B cell (primary cell): ENCODE results near the gene WDR6. TPM values are rescaled to one million over a fixed set of nuclear protein-coding genes. Genes with fewer than 3 reads are reported as not detected.

ENCODE experiments used
- ATAC-seq: fragments of 200-7000 bp; cut with Tn5 transposase; one replicate; pipeline ENCODE4 v1.10.0; 2021; ENCODE audit warnings: low read depth, mild to moderate bottlenecking, moderate number of reproducible peaks, moderate library complexity
- CTCF ChIA-PET: fragments of 350-600 bp; sonication (Branson Sonifier 250); formaldehyde crosslinking; loops from one replicate; lab custom pipeline; 2021; ENCODE audit warnings: antibody characterized with exemption, inconsistent platforms; lab: Charles Lee
- POLR2A ChIA-PET: fragments of 350-600 bp; sonication (Branson Sonifier 250); formaldehyde crosslinking; loops from one replicate; lab custom pipeline; 2021; ENCODE audit warnings: antibody characterized with exemption; lab: Charles Lee
- DNase-seq: peaks from one replicate; pipeline ENCODE4 v3.0.0; 2013
- H2AFZ ChIP-seq: 2 replicates; pipeline ENCODE4 v1.6.1; 2012; ENCODE audit warnings: mild to moderate bottlenecking, low read depth, low read length; ENCODE audit not compliant: insufficient read depth, poor library complexity, severe bottlenecking
- H3K27ac ChIP-seq, 2 donors: 1 replicate in 1 of 2; 2 replicates in 1 of 2; pipeline ENCODE4 v1.5.1; 2012 to 2013; ENCODE audit warnings: low read length in 2 of 2, mild to moderate bottlenecking in 2 of 2, moderate library complexity in 1 of 2
- H3K27me3 ChIP-seq, 4 experiments: fragments of 200-600 bp in 1 of 4; sonication (generic) in 1 of 4; replicated peaks in 1 of 4; 1 replicate in 2 of 4; 2 replicates in 2 of 4; pipeline versions ENCODE4 v1.6.1 to v1.7.0; 2013 to 2016; ENCODE audit warnings: low read length in 3 of 4, mild to moderate bottlenecking in 2 of 4, mixed read lengths in 1 of 4, moderate library complexity in 1 of 4; ENCODE audit not compliant: insufficient read depth in 4 of 4, control insufficient read depth in 3 of 4; ENCODE audit errors: control extremely low read depth in 1 of 4
- H3K36me3 ChIP-seq, 2 experiments: replicated peaks in 1 of 2; 1 replicate in 1 of 2; 2 replicates in 1 of 2; pipeline versions ENCODE4 v1.6.1 to v1.7.1; 2013; ENCODE audit warnings: low read length in 1 of 2; ENCODE audit not compliant: insufficient read depth in 2 of 2, control insufficient read depth in 1 of 2; ENCODE audit errors: control extremely low read depth in 1 of 2, extremely low read depth in 1 of 2
- H3K4me1 ChIP-seq, 2 donors: fragments of 200-600 bp in 1 of 2; sonication (generic) in 1 of 2; 1 replicate in 1 of 2; 2 replicates in 1 of 2; pipeline versions ENCODE4 v1.5.1 to v1.6.1; 2013 to 2017; ENCODE audit warnings: low read length in 2 of 2; ENCODE audit not compliant: control insufficient read depth in 2 of 2, insufficient read depth in 2 of 2
- H3K4me2 ChIP-seq: replicated peaks from 2 replicates; pipeline ENCODE3; 2012; ENCODE audit warnings: mild to moderate bottlenecking, low read depth, low read length; ENCODE audit not compliant: poor library complexity, severe bottlenecking
- H3K4me3 ChIP-seq, 5 experiments: fragments of 200-600 bp in 1 of 5; sonication (generic) in 1 of 5; 1 replicate in 3 of 5; 2 replicates in 2 of 5; pipeline versions ENCODE4 v1.5.1 to v1.7.0; 2011 to 2016; ENCODE audit warnings: low read length in 4 of 5, mild to moderate bottlenecking in 4 of 5, low read depth in 2 of 5, control low read depth in 1 of 5, moderate library complexity in 1 of 5; ENCODE audit not compliant: insufficient read depth in 1 of 5; ENCODE audit errors: control extremely low read depth in 1 of 5, extremely low read depth in 1 of 5
- H3K79me2 ChIP-seq: fragments of 200-600 bp; sonication (generic); one replicate; pipeline ENCODE4 v1.6.0; 2016; ENCODE audit warnings: low read length; ENCODE audit not compliant: control insufficient read depth, insufficient read depth
- H3K9ac ChIP-seq: fragments of 200-600 bp; sonication (generic); 2 replicates; pipeline ENCODE4 v1.6.1; 2017; ENCODE audit warnings: mild to moderate bottlenecking, low read length, moderate library complexity
- H3K9me3 ChIP-seq, 3 donors: one replicate each; pipeline versions ENCODE4 v1.6.1 to v1.7.1; 2013; ENCODE audit warnings: low read length in 2 of 3; ENCODE audit not compliant: control insufficient read depth in 2 of 3, insufficient read depth in 1 of 3; ENCODE audit errors: control extremely low read depth in 1 of 3
- H4K20me1 ChIP-seq: 2 replicates; pipeline ENCODE4 v1.6.0; 2012; ENCODE audit warnings: mild to moderate bottlenecking, low read length; ENCODE audit not compliant: insufficient read depth, control insufficient read depth, poor library complexity, severe bottlenecking
- H3K27ac Mint-ChIP-seq: one replicate; pipeline ENCODE4 v1.8.0; 2021; ENCODE audit warnings: mixed read lengths
- H3K27me3 Mint-ChIP-seq: one replicate; pipeline ENCODE4 v1.8.0; 2021; ENCODE audit warnings: mixed read lengths
- H3K4me1 Mint-ChIP-seq: one replicate; pipeline ENCODE4 v1.8.0; 2021; ENCODE audit warnings: mixed read lengths
- H3K4me3 Mint-ChIP-seq: one replicate; pipeline ENCODE4 v1.8.0; 2021; ENCODE audit warnings: mixed read lengths
- H3K9me3 Mint-ChIP-seq: one replicate; pipeline ENCODE4 v1.8.0; 2022; ENCODE audit warnings: mixed read lengths; ENCODE audit not compliant: insufficient read depth
- CTCF ChIP-seq: fragments of 200-600 bp; IDR thresholded peaks from one replicate; pipeline ENCODE4 v1.8.0; 2022; ENCODE audit warnings: antibody characterized with exemption, mild to moderate bottlenecking
- EZH2 ChIP-seq: IDR thresholded peaks from 2 replicates; pipeline ENCODE4 v1.6.1; 2012; ENCODE audit warnings: borderline replicate concordance, low read depth, mild to moderate bottlenecking, moderate library complexity, low read length; ENCODE audit not compliant: insufficient read depth, poor library complexity, severe bottlenecking
- WGBS: methylation state at CpG from one replicate; pipeline ENCODE4 v1.1.5; 2013; ENCODE audit warnings: missing lambda C conversion rate; ENCODE audit not compliant: insufficient coverage; 5-methylcytosine and 5-hydroxymethylcytosine counted together
- intact Hi-C: fragments of 100-400 bp; cut with micrococcal nuclease; formaldehyde crosslinking; loops from one replicate; pipeline ENCODE4 v1.10.0; 2022
- polyA plus RNA-seq: library from polyadenylated mRNA; depleted of rRNA; stranded (reverse); fragments of >200 nt; gene quantifications from 2 replicates; pipeline ENCODE4 v1.2.3, GENCODE V29; 2012
- total RNA-seq, 2 donors: library from RNA; stranded (reverse); fragments of 120-200 nt in 1 of 2; gene quantifications; 1 replicate in 1 of 2; 2 replicates in 1 of 2; pipeline versions ENCODE4 v1.2.3 to v1.2.4, GENCODE V29; 2013 to 2022

The WDR6 gene
- total and polyA plus RNA-seq, 2 donors (not counting 1 experiment from before 2014, with no cell fraction given): 287 to 317 TPM

GRCh38 chr3:48962939-48963338 lies 44.3 kb upstream of the WDR6 start:
- Histone ChIP-seq H3K4me3 (no peak overlapping the region), H2AFZ (no peak overlapping the region), H4K20me1 (peaks cover 2% of the 10 kb centered on the region), H3K27me3 (no peaks in the 10 kb centered on the region), H3K36me3 (peaks cover 11 to 35% of the 10 kb centered on the region in 2 experiments), H3K4me1 (no peaks in the 10 kb centered on the region), H3K4me2 (no peak overlapping the region), H3K79me2 (peaks cover 3% of the 10 kb centered on the region), H3K9me3 (no peaks in the 10 kb centered on the region), H3K27ac (no peak overlapping the region), H3K9ac (no peak overlapping the region)
- no peak overlapping the region for H3K27ac Mint-ChIP-seq
- no peak overlapping the region for H3K4me3 Mint-ChIP-seq
- intact Hi-C loops: no loop called here
- ATAC-seq (no peak), DNase-seq (no peak)
- no peaks in the 10 kb centered on the region for H3K9me3 Mint-ChIP-seq
- ChIA-PET POLR2A (no interaction called here), CTCF (no interaction called here)
- WGBS: 90% methylated on average over 2 of the region's 4 CpGs
- H3K27me3 Mint-ChIP-seq: no peaks in the 10 kb centered on the region
- no peak for TF ChIP-seq EZH2
- no peak for TF ChIP-seq CTCF
- peaks cover 4% of the 10 kb centered on the region for H3K4me1 Mint-ChIP-seq

GRCh38 chr3:48963591-48963990 lies 43.6 kb upstream of the WDR6 start:
- H3K9me3 Mint-ChIP-seq: no peaks in the 10 kb centered on the region
- no peak overlapping the region for H3K9ac ChIP-seq
- H3K4me1 ChIP-seq: no peaks in the 10 kb centered on the region
- no peak overlapping the region for H3K4me2 ChIP-seq
- ATAC-seq (no peak), DNase-seq (no peak)
- H3K4me1 Mint-ChIP-seq: peaks cover 4% of the 10 kb centered on the region
- WGBS: 100% methylated on average over 1 of the region's 2 CpGs
- H3K27me3 ChIP-seq: no peaks in the 10 kb centered on the region
- no peak overlapping the region for H3K27ac Mint-ChIP-seq
- POLR2A ChIA-PET: interaction anchor here (0.6 kb wide), 1 partner anchor 59 kb away, joined by 5 read pairs; no protein-coding TSS in a partner anchor
- CTCF ChIA-PET: no interaction called here
- TF ChIP-seq CTCF (no peak), EZH2 (no peak)
- intact Hi-C loops: no loop called here
- H3K4me3 Mint-ChIP-seq: no peak overlapping the region
- no peaks in the 10 kb centered on the region for H4K20me1 ChIP-seq
- no peak overlapping the region for H3K4me3 ChIP-seq
- no peak overlapping the region for H2AFZ ChIP-seq
- H3K9me3 ChIP-seq: no peaks in the 10 kb centered on the region
- no peaks in the 10 kb centered on the region for H3K79me2 ChIP-seq
- H3K27me3 Mint-ChIP-seq: no peaks in the 10 kb centered on the region
- peaks cover 10 to 35% of the 10 kb centered on the region in 2 experiments for H3K36me3 ChIP-seq
- H3K27ac ChIP-seq: no peak overlapping the region
